ENCODE data around the gene ADA.

Gene ADA

DNA sequence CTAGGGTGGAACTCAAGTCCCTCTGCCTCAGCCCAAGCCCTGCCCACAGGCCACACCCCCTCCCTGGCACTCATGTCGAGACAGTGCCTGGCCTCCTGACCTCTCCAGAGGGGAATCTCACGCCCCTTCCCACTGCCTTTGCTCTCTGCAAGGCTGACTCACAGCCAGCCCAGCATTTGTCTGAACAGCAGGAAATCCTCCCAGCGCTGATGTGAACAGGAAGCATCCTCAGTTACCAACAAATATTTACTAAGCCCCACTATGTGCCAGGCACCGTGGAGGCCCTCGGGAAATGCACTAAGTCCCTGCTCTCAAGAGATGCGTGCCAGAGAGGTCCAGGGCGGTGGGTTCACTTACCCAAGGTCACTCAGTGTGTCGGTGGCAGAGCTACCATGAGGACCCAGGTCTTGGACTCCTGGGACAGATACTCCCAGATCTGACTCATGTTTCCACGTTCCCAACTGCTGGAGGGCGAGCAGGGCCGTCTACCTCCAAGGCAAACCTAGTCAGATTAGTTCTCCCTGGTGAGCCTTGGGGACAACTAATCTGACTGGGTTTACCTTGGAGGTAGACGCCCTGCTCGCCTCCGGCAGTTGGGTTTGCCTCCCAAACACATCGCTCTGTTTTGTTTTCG is 7.8 kb downstream of the ADA start:
- peak; percentile 98 for DNase-seq

DNA sequence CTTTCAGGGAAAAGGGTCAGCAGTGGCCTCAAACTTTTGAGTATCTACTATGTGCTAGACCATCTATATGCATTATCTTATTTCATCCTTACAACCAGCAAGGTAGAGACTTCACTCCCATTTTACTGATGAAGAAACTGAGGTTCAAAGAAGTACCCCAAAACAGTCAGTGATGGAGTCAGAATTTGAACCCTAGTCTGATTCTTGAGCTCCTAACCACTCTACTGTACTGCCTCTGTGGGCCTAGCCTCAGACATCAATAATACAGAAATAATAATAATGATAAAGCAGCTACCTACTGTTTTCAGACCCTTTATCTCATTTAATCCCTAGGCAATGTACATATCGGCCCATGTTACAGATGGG is 8.4 kb downstream of the ADA start:
- no peak for DNase-seq

DNA sequence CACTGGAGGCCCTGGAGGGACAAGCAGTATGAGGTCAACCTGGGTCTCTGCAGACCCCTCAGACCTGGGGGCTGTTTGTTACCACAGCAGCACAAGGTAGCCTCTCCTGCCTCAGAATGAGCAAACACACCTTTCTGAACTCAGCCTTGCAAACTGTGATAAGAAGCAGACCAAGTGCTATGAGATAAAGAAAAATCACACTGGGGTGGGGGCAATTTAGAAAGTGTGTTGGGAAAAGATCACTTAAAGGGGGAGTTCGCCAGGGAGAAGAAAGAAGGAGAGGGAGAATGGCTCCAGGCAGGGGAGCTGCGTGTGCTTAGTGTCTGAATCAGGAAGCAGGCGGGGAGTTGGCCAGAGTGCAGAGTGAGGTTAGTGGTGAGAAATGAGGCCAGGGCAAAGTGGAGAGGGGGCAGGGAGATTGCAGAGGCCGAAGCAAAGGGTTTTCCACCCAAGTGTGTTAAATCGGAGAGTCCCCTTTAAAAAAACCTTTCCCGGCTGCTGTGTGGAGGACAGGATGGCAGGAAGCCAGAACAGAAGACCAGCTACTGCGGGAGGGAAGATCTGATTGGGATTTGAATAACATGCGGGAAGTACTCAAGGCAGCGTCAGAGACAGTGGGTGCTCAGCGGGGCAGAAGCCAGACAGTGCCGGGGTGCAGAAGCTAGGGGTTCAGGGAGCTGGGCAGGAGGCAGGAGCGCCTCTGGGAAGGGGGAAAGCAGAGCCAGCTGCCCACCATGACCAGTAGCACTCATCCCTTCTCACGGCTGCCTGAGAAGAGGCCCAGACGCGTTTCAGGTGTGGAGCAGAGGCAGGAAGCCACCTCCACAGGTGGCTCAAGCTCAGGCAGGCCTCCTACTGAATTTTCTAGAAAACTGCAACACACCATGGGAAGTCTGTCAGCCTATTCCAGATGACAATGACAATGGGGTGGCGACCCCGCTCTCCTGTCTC is 9.0 kb downstream of the ADA start:
- peak; percentile 87 for DNase-seq

DNA sequence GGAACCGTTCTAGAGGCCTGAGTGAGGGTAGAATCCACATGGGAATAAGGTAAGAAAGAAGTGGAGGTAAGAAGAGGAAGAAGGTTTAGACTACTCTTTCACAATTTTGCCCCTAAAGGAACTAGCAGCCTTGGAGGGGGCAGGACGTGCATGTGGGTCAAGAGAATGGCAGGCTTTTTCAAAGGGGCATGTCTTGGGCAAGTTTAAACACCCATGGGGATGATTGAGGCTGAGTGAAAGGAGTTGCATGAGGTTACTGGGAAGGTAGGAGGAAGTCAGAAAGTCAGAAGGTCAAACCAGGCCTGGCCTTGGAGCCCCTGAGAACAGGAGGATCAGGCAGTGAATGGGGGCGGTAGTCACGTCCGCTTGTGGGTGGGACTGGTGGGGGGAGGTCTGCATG is 10.2 kb downstream of the ADA start:
- DNase-seq: peak; percentile 45

DNA sequence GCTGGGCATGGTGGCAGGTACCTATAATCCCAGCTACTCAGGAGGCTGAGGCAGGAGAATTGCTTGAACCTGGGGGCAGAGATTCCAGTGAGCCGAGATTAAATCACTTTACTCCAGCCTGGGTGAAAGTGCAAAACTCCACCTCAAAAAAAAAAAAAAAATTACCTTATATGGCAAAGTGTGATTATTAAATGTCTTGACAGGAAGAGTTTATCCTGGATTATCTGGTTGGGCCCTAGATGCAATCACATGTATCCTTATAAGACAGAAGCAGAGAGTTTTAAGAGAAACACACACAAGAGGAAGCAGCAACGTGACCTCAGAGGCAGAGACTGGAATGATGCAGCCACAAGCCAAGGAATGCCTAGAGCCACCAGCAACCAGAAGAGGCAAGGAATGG is 11.0 kb downstream of the ADA start:
- DNase-seq: no peak

DNA sequence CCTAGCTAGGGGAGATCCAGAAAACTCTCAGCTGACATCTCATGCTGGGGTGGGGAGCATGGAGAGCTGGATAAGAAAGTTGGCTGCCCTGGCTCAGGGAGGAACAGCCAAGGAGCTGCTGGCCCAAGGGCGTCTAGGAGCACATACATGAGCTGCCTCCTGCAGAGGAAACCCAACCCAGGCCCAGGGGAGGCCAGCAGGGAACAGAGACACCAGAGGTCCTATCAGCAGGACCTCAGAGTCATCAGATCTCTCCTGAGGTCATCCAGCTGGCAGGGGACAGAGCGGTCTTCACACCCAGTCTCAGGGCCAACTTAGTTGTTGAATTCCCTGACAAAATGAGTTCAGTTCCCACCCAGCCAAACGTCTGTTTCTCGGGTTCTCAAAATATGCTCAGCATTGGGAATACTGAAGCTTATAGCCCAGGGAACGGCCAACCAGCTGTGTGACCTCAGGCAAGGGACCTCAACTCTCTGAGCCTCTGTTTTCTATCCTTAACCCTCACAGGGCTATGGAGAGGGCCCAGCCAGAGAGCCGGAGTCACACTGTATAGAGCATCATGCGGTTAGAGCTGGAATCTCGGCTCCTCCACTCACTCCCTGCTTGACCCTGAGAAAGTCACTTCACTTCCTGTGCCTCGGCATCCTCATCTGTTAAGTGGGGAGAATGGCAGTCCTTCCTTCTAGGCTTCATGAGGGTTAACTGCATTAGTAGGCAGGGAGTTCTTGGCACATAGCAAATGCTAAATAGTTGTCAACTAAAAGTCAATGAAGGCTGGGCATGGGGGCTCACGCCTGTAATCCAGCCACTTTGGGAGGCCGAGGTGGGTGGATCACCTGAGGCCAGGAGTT is 13.8 kb downstream of the ADA start:
- DNase-seq: no peak

DNA sequence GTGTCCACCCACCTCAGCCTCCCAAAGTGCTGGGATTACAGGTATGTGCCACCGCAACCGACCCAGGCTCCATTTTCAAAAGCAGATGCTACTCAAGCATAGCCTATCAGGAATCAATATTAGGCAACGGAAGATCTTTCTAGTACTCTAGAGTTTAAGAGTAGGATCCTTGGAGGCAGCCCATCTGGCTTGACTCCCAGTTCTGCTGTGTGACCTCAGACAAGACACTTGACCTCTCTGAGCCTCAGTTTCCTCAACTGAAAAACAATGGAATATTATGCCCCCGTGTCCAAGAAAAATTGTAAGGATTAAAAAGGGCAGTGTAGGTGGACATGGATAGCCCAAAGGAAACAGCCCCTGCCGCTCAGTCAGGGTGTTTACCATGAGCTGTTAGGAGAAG is 14.5 kb downstream of the ADA start:
- DNase-seq: no peak

DNA sequence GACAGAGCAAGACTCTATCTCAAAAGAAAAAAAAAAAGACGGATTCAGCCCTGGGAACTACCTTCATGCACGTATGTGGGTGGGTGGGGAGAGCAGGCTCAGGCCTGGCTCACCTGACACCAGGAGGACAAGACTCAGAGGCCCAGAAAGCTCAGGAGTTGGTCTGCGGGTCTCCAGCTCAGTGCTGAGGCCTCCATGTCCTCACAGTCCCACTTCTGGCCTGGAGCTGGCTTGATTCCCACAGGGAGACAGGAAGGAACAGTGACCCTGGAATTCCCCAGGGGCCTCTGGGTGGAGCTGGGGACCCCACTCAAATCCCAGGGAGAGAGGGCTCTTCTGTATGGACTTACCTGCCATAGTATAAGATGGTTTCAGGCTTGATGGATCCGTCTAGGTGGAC is 15.6 kb downstream of the ADA start:
- DNase-seq: no peak

DNA sequence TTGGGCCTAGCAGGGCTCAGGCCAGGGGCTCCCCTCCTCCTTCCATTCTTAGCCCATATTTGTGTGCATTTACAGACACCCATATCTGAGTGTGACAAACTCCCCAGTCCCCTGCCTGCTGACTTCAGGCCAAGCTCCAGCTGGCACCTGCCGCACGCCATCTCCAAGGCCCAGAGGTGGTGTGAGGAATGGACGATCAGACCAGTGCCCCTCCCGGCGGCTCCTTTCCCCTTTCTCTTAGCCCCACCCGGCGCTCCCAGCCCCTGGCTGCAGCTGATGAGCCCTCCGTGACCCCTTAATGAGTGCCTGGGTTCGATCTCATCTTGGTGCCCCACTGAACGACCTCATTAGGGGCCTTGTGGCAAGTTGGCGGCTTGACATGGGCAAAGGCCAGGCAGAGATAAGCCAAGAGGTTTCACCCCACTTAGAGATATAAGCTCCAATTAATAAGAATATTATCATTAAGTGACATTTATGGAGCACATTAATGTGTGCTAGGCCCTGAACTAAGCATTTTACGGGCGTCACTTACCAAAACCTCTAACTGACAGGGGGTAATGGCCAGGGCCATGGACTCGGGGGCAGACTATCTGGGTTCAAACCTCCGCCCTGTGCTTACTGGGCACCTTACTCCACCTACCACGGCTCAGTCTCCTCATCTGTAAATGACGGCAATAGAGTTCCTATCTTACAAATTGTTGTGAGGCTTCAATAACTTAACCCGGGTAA is 17.5 kb downstream of the ADA start:
- no peak for DNase-seq

DNA sequence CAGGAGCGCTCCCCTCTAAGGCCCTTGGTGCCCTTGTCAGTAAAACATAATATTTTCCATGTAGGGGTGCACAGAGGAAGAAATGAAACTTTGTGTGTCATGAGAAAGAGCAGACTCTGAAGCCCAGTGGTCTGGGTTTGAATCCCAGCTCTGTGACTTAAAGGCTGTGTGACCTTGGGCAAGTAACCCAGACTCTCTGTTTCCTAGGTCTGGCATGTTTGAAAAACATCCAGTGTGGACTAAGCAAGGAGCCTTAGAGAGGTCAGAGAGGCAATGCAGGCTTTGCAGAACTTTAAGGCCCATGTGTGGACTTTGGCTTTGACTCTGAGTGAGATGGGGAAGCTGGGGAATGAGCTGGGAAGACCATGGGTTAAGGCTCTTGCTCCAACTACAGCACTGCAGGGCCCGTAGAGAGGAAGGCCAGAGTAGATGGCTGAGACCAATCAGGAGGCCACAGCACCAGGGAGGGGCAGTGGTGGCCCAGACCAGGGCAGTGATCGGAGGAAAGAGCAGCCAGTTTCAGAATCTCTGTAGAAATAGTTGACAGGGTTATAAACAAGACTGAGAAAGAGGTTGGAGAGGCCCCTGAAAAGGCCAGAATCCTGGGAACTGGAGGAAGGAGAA is 18.2 kb downstream of the ADA start:
- no peak for DNase-seq

DNA sequence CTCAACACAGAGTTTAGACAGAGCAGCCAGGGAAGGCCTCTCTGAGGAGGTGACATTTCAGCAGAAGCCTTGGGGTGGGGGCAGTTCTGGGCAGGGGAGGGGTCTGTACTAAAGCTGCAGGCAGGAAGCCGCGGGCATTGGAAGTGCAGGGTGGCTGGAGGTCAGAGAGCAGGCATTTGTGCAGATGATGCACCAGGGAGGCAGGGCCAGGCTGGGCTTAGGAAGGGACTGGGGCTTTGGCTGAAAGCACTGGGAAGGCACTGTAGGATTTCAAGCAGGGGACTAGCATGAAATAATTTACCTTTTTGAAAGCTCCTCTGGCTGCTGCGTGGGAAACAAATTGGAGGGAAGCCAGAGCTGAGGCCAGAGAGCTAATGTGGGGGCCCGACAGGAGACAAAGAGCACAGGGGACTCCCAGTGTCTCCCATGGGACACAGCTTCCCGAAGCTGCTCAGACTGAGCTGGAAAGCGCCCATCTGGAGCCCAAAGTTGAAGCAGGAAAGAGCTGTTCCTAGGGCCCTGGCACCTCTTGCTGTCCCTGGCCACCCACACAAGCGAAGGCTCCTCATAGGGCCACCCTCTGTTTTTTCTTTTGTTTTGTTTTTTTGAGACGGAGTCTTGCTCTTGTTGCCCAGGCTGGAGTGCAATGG is 19.3 kb downstream of the ADA start:
- no peak for DNase-seq

DNA sequence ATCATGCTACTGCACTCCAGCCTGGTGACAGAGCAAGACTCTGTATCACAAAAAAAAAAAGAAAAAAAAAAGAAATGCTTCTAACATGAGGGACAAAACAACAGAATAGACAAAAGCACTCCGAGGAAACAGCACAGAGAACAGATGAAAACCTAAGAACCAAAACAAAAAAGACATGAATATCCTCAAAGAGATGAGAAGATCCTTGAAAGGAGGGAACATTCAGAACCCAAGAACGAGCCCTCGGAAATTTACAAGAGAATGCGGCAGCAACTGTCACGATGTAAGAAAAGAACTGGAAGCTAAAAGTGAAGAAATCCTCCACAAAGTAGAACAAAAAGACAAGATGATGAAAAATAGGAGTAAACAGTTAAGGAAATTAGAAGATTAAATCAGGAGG is 21.2 kb downstream of the ADA start:
- DNase-seq: no peak

DNA sequence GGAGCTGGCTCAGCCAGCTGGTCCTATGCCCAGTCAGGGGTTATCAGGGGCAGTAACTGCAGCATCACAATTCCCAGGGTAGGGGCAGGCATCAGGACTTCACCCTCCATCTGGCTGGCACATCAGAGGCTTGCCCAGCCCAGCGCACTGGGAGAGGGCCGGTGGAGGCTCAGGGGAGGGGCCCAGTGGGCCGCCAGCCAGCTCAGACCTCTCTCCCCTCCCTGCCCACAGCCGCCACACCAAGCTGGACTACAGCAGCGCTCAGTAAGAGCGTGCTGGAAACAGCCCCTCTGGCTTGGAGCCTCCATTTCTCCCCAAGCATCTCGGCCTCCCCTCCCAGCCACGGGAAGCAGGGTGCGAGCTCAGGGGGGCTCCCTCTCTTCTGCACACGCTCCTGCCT is 22.0 kb downstream of the ADA start:
- DNase-seq: no peak

DNA sequence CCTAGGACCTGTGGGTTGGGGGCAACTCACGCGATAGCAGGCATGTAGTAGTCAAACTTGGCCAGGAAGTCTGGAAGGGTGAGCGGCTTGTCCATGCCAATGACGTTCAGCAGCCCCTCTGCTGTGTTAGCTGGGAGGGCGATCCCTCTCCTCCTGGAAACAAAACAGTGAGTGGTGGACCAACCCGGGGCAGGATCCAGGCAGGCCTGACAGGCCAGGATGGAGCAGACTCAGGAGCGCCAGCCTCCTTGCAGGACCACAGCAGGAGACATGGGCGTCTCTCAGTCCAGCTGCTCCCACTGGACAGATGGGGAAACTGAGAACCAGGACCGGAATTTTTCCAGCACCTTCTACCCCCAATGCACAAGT is 22.5 kb downstream of the ADA start:
- DNase-seq: no peak

DNA sequence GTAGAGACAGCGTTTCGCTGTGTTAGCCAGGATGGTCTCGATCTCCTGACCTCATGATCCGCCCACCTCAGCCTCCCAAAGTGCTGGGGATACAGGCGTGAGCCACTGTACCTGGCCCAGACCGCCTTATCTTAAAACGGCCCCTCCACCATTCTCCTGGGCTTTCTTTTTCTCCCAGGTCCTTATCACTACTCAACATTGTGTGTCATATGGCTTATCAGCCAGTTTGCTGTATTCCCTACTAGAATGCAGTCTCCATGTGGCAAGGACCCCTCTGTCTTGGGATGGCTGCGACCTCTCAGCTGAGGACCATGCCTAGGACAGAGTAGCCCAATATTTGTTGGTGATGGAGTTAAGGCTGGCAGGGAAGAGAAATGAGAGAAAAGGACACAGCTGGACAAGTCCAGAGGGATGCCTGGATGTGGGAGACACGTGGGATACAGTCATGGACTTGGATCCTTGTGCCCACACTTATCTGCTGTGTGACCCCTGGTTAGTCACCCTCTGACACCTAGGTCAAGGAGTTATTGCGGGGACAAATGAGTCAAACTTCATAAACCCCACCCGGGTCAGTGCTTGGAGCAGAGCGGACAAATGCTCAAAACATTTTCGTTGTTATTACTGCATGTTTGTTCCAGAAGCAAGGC is 24.0 kb downstream of the ADA start:
- DNase-seq: no peak

DNA sequence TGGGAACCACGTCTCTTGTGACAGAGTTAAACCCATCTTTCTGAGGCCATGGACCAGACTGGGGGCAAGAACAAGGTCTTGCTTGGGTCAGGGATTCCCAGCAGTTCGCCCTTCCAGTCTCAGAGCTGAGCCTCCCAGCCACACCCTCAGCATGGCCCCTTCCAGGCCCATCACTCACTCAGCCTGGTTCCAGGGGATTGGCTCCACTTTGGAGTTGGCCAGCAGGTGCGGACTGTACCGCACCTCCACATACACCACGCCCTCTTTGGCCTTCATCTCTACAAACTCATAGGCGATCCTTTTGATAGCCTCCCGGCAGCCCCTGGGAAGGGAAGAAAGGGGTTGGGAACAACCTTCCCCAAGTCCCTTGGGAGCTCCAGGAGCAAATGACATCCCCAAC is 25.2 kb downstream of the ADA start:
- no peak for DNase-seq

DNA sequence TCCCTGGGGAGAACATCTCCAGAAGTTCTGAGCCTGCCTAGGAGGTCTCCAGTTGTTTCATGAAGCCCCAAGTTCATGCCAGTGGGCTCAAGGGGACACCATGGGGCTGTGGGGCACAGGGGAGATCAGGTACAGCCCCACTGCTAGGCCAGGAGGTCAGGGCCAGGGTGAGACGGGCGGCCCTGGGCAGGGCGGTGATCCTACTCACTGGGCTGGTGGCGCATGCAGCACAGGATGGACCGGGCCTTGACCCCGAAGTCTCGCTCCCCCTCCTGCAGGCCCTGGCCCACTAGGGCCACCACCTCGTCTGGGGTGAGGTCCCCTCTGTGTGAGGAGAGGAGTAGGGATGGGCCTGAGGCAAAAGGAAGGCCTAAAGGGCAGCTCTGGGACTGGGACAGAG is 26.1 kb downstream of the ADA start:
- no peak for DNase-seq

DNA sequence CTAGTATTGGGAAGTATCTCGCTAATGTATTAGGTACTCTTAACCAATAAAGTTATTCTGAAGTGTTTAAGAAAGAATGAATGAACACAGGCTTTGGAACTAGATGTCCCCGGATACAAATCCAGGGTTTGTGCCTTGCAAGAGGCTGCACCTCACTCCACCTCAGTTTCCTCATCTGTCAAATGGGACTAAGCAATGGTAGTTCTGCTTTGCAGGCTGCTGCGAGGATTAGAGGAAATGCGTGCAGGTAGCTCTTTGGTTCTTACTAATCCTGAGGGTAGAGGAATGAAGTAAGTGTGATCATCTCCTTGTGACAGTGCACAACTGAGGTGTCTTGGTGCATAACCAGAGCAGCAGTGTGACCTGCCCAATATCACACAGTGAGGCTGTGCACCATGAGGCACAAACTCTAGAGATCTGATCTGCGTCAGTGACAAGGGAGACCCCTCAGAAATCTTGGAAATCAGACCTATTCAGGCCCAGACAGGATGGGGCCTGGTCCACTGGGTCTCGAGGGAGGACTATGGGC is 26.7 kb downstream of the ADA start:
- DNase-seq: no peak

DNA sequence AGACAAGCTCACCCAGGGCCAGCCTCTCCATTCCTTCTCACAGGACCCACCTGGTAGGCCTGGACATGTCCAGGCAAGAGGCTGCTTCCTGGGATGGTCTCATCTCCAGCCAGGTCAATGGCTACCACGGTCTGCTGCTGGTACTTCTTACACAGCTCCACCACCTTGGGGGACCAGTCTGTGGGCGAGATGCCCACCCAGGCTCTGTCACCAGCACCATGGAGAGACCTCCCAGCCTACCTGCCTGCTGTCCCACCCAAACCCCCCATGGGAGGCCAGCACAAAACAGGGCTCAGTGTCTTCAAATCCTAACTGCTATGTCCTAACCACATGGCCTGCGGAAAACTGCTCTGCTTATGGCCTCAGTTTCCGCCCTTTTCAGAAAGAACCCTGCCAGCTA is 27.3 kb downstream of the ADA start:
- DNase-seq: no peak

DNA sequence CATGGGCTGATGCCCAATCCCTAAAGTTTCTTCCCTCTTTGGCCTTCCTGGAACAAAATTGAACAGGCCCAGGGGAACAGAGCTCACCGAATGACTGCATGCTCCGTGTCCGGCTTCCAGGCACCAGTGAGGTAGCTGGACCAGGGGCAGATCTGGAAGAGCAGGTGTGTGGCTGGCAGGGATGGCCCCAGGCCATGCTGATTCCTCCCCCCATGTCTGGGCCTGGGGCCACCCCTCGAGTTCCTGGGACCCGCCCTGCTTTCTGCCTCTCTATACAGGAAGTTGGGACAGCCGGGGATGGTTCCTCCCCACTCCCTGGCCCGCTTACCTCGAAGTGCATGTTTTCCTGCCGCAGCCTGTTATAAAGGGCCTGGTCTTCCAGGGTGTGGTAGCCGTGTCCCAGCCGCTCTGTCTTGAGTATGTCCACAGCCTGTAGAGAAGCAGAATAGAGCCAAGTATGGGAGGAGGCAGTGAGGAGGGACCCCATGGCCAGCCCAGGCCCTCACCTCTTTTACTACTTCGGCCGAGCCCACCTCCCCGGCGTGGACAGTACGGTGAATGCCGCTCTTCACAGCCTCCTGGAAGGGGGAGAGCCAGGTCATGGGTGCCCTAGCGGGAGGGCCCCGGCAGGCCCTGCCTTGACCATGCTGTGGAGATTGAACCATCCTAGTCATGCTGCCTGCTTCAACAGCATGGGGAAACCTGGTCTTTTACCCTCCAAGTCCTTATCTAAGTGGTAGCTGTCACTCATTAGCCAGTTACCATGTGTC is 28.8 kb downstream of the ADA start:
- DNase-seq: no peak

Data from inflammatory macrophage treated with lipopolysaccharide for 4 hours (primary cell).